Right lung (tissue), 5 donors: ENCODE measurements around the gene ALX3. TPM values are rescaled to one million over a fixed set of nuclear protein-coding genes. Genes with fewer than 3 reads are reported as not detected.
"Not testable (repeated sequence)": the region's sequence is repeated elsewhere in the genome, so short reads cannot be mapped to it uniquely, and the experiment has no call there.

Source experiments
- DNase-seq, 2 donors: peaks; one replicate each; pipeline ENCODE4 v3.0.0-alpha.2; 2013
- polyA plus RNA-seq, 5 donors: library from polyadenylated mRNA; unstranded; fragments of 120-200 nt; gene quantifications; one replicate each; pipeline versions ENCODE4 v1.2.1 to v1.2.3, GENCODE V29; 2013; ENCODE audit warnings: inconsistent platforms in 1 of 5, low replicate concordance in 1 of 5; ENCODE audit not compliant: insufficient read length in 5 of 5, insufficient read depth in 1 of 5

Gene ALX3
- polyA plus RNA-seq, 5 donors = not detected

- no peak for DNase-seq
These were observed 23.0 kb downstream of the ALX3 start for GRCh38 chr1:110047463-110047862.

GRCh38 chr1:110043016-110043415, 27.5 kb downstream of the ALX3 start:
- no peak for DNase-seq

DNA sequence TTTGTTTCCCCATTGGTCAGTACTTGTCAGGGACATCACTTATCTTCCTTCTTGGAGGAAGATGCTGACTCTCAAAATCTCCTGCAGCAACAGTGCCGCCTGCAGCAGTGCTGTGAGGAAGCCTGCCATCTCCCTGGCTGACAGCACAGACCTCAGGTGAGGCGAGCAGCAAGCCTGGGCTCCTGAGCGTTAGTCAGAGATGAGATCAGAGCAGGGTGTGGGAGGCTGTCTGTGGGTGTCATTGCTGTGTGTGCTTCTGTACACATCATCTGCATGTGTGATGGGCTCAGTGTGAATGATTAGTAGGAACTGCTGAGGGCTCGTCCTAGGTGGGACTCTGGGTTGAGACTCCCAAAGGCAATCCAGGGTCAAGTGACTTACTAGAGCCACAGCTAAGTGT, 29.9 kb downstream of the ALX3 start:
- no peak for DNase-seq

DNA sequence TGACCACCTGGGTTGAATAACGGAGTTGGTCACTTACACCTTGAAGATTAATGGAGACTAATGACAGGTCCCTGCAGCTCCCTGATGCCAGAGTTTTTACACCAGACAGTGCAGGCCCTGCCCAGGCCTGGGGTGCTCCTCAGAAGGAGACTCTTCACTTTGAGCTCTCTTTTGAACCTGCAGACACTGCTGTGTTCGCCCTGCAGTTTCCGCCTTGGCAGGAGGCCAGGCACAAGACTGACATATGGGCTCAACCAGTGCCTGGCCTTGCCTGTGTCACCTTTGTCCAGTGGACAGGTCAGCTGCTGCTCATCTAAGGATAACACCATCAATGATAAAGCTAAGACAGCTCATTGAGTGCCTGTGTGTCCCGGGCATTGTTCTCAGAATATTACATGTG, 30.8 kb downstream of the ALX3 start:
- no peak for DNase-seq

DNA sequence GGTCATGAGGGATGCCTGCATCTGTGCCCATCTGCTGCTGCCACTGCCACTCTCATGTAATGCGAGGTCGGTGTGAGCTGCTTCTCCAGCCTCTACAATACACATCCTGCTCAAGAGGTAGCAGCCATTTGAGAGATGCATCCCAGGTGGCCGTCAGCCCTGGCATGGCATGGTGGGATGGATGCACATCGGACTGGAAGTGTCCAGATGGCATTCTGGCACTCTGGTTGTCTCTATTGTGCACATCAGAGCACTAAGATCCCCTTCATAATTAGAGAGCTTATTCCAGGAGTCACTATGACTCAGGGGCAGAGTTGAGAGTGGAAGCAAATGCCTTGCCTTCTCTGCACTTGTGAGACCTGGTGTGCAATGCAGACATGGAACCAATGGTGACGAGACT, 32.2 kb downstream of the ALX3 start:
- DNase-seq = no peak

- DNase-seq = no peak
These were observed 35.2 kb downstream of the ALX3 start for GRCh38 chr1:110035236-110035752.

GRCh38 chr1:110034451-110035235, 35.8 kb downstream of the ALX3 start, which contains the start of gene STRIP1:
Gene STRIP1 (plus strand): TSS chr1:110034624. CDS start chr1:110034638, 14 bp downstream.
- DNase-seq = peak; percentile 93 to 94

- DNase-seq = no peak
These were observed 36.4 kb downstream of the ALX3 start for GRCh38 chr1:110034040-110034450.

DNA sequence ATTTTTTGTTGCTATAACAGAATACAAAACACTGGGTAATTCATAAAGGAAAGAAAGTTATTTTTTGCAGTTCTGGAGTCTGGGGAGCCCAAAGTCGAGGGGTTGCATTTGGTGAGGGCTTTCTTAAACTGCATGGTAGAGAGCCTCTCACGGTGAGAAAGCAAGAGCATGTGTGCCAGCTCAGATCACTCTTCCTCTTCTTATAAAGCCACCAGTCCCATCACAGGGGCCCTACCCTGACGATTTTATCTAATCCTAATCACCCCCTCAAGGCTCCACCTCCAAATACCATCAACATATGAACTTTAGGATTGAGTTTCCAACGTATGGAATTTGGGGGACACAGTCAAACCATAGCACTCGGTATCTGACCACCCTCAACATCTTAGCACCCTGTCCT, 37.1 kb downstream of the ALX3 start:
- no peak for DNase-seq

- no peak for DNase-seq
These were observed 38.1 kb downstream of the ALX3 start for GRCh38 chr1:110032327-110032726.

DNA sequence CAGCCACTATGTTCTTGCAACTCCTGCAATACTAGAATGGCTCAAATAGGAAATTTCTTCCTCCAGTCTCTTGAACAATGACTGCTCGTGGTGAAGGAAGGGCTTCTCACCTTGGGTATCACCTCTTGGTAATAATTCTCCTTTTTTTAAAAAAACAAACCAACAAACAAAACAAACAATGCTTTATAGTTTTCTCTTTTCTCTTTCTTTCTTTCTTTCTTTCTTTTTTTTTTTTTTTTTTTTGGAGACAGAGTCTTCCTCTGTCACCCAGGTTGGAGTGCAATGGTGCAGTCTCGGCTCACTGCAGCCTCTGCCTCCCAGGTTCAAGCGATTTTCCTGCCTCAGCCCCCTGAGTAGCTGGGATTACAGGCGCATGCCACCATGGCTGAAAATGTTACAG, 39.8 kb downstream of the ALX3 start:
- not testable (repeated sequence) for DNase-seq

DNA sequence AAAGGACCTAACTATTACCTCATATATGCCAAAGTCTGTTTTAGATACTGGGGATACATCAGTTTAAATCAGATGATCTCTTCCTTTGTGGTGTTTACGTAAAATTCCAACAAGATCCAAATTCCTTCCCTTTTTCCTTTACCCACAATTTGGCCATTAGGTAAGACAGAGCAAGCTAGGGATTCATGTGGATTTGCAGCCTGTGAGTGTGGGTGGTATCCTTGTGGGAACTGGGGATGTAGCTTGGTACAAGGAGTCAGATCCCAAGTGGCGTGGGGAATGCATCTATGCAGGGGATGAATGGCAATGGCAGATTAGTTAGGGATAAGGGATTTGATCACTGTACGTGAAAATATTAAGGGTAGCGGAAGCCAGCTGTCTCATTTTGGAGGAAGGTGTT, 45.9 kb downstream of the ALX3 start:
- no peak for DNase-seq

DNA sequence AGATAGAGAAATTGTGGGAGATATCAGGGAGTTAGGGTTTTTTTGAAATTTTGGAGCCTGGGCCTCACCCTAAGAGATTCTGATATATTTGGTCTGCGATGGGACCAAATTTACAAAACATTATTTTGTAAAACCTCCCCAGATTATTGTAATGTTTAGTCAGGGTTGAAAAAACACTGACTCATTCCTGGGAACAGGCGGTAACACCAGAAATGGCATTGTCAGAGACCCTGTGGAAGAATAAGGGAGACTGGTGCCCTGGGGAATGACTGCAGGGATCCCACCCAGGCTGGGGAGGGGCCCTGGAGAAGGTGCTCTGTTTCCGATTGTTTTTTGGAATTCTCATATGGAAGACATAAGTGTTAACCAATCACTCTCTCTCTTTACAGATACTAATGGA, 49.2 kb downstream of the ALX3 start:
- no peak for DNase-seq

DNA sequence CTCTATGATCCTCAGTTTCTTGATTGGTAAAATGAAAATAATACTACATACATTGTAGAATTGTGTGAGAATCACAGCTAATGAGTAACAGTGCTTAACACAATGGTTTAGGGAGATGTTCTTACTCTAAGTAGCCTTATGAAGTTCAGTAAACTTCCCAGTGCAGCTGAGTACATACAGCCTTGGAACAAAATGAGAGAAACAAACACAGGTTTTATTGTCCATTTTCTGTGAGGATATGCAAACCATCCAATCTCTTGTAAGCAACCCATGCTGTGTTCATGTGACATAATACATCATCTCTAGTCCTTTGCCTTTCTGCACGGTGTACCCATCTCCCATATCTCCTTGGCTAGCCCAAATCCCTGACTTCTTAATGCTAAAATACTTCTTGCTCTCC, 50.7 kb downstream of the ALX3 start:
- DNase-seq = no peak

- DNase-seq = no peak
These were observed 52.1 kb downstream of the ALX3 start for GRCh38 chr1:110018396-110018795.

DNA sequence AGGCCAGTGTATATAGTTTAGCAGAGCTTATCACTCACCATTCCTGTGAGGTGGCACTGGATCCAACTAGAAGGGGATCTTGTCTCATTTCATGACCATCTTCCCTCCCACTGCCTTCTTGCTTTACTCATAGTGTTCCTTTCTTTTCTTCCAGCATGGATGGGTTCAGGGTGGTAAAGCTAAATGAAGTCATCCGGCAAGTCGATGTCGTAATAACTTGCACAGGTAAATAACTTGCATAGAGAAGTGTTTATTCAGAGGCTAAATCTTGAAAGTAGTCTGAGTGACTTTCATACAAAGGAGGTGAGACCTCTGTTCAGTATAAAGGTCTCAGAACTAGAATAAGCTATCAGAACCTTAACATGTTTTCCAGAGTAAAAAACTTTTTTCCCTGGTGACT, 52.7 kb downstream of the ALX3 start:
- DNase-seq = no peak

DNA sequence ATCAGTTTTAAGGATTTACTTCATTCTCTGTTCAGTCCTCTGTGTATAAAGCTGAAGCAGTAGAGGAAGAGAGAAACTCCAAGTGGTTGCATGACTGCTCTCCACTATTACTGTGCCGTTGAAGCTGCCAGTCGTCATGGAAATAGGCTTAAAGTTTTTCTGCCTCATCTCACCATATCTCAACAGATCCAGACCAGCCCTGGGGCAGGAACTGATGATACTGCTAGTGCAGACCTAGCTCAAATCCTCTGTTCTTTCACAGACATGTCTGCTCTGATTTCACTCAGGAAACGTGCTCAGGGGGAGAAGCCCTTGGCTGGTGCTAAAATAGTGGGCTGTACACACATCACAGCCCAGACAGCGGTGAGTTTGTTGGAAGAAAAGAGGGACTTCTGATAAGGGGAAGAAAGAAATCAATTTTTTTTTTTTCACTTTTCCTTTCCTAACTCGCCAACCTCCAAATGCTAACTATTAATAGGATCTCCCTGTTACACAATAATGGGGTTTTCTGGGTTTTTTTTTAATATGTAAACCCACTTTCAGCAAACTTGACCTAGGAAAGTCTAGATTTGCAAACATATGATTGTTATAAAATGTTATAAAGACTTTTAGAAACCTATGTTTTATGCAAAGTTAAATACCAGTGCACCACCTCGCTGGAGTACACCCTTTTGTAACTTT, 58.2 kb downstream of the ALX3 start:
- no peak for DNase-seq

DNA sequence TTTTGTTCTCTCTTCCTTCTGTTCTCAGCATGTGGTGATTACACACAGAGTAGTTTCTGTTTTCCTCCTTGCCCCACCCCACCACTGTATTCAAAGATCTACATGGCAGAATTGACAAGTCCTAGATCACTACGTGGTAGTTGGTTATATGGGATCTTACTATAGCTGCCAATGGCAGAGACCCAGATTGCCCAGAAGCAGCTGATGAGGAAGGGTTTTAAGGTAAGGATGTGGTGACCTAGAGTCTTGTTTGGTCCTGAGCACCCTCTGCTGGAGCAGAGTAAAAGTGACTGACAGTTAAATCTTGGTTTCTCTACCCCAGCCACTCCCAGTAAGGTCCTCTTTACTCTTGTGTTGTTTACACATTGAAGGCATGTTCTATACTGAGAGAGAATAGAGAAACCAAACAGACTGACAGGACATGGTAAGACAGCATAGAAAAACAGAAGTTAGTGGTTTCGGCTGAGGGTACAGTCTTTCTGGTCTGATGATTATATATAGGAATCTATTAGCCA, 58.9 kb downstream of the ALX3 start:
- DNase-seq = no peak

Other genes with a start within 250 kb of the ALX3 start
- 10 to 100 TPM in 2 of 5 donors, 1 to 10 TPM in 3; 7.2 to 12.1 (median 9.5) TPM for gene CSF1, start 159.8 kb downstream of the ALX3 start, polyA plus RNA-seq
- gene AHCYL1, start 85.9 kb downstream of the ALX3 start, polyA plus RNA-seq = 10 to 100 TPM; 66.7 to 88.5 (median 85.4) TPM
- 10 to 100 TPM; 44.6 to 55.4 (median 50.5) TPM for gene STRIP1, start 36.0 kb downstream of the ALX3 start, polyA plus RNA-seq
- gene UBL4B, start 41.8 kb upstream of the ALX3 start, polyA plus RNA-seq = not detected
- under 1 TPM; 0.04 to 0.10 (median 0.04) TPM for gene SLC6A17, start 79.8 kb upstream of the ALX3 start, polyA plus RNA-seq
- 10 to 100 TPM in 4 of 5 donors, 1 to 10 TPM in 1; 7.8 to 13.0 (median 10.9) TPM for gene KCNC4, start 139.6 kb upstream of the ALX3 start, polyA plus RNA-seq